ENCODE results near the gene EDA. TPM values are rescaled to one million over a fixed set of nuclear protein-coding genes. Genes with fewer than 3 reads are reported as not detected.
A peak's percentile ranks its signal among the peaks of the same experiment; 100 is the strongest.

Gene EDA
- 0.67 and 0.98 TPM in 2 replicates for total RNA-seq (2022)
- percentile 35 among the genes with signal in this experiment for Bru-seq, nascent RNA
- BruChase-seq, experiment 1, labeled RNA remaining after a 2-hour chase: percentile 43 among the genes with signal in this experiment
- percentile 35 among the genes with signal in this experiment for BruChase-seq, experiment 2, labeled RNA remaining after a 6-hour chase
- long read RNA-seq: 0 reads

- no peaks in the 10 kb centered on the region for H3K4me1 ChIP-seq
- no peaks in the 10 kb centered on the region for H3K36me3 ChIP-seq (ENCODE audit: control insufficient read depth, insufficient read depth, low read length)
- no peak for TF ChIP-seq CTCF (IDR thresholded peaks at IDR 0.05; ENCODE audit: insufficient read depth in 1 of 2, low read depth in 1 of 2, low read length in 1 of 2, severe bottlenecking in 1 of 2, unreplicated experiment in 1 of 2)
- H3K27me3 Mint-ChIP-seq (ENCODE audit: insufficient read depth, unreplicated experiment): no peaks in the 10 kb centered on the region
- no peaks in the 10 kb centered on the region for H3K9me3 Mint-ChIP-seq (ENCODE audit: unreplicated experiment)
- H3K9me3 ChIP-seq: no peaks in the 10 kb centered on the region
- POLR2A ChIA-PET: interaction anchor here (0.6 to 0.7 kb wide), 2 partner anchors 509 to 787 kb away, joined by 3 to 7 read pairs; partner anchors contain the start of gene EFNB1
- CTCF ChIA-PET: interaction anchor here (0.6 to 0.8 kb wide), 3 partner anchors 12 to 472 kb away, joined by 3 to 4 read pairs (median 3); no protein-coding TSS in a partner anchor
- H3K36me3 Mint-ChIP-seq (ENCODE audit: insufficient read depth, unreplicated experiment): no peaks in the 10 kb centered on the region
- intact Hi-C loops (cut with micrococcal nuclease; ENCODE audit: unreplicated experiment): no loop called here
- no peaks in the 10 kb centered on the region for H3K4me1 Mint-ChIP-seq (ENCODE audit: low read depth, unreplicated experiment)
- BruUV-seq (replicated peaks): no TSS peak
- DNase-seq: peak; percentile 84 to 89
- H3K4me3 Mint-ChIP-seq (ENCODE audit: unreplicated experiment): peak within 1 kb of the TSS; percentile 76
- peak within 1 kb of the TSS; percentile 55 for H3K4me3 ChIP-seq (ENCODE audit: low read depth, low read length)
- H3K27ac Mint-ChIP-seq (ENCODE audit: unreplicated experiment): no peak within 1 kb of the TSS
- H3K27me3 ChIP-seq (replicated peaks; ENCODE audit: control insufficient read depth, insufficient read depth, low read length): no peaks in the 10 kb centered on the region
Observed at GRCh38 chrX:69615779-69616456, at the start of gene EDA. Gene EDA, plus strand, starts transcription at chrX:69616113.

- H3K9me3 ChIP-seq: no peaks in the 10 kb centered on the region
- no peak overlapping the region for H3K27ac Mint-ChIP-seq (ENCODE audit: unreplicated experiment)
- H3K4me3 Mint-ChIP-seq (ENCODE audit: unreplicated experiment): no peak overlapping the region
- DNase-seq: no peak
- ChIA-PET POLR2A (no interaction called here), CTCF (no interaction called here)
- intact Hi-C loops (cut with micrococcal nuclease; ENCODE audit: unreplicated experiment): no loop called here
- no TSS peak for BruUV-seq (replicated peaks)
- H3K27me3 Mint-ChIP-seq (ENCODE audit: insufficient read depth, unreplicated experiment): peaks cover 3% of the 10 kb centered on the region
- H3K4me1 ChIP-seq: no peaks in the 10 kb centered on the region
- H3K27me3 ChIP-seq (replicated peaks; ENCODE audit: control insufficient read depth, insufficient read depth, low read length): no peaks in the 10 kb centered on the region
- no peak for TF ChIP-seq CTCF (IDR thresholded peaks at IDR 0.05; ENCODE audit: insufficient read depth in 1 of 2, low read depth in 1 of 2, low read length in 1 of 2, severe bottlenecking in 1 of 2, unreplicated experiment in 1 of 2)
- H3K4me3 ChIP-seq (ENCODE audit: low read depth, low read length): no peak overlapping the region
- peaks cover 14% of the 10 kb centered on the region for H3K9me3 Mint-ChIP-seq (ENCODE audit: unreplicated experiment)
- no peaks in the 10 kb centered on the region for H3K36me3 Mint-ChIP-seq (ENCODE audit: insufficient read depth, unreplicated experiment)
- no peaks in the 10 kb centered on the region for H3K4me1 Mint-ChIP-seq (ENCODE audit: low read depth, unreplicated experiment)
- no peaks in the 10 kb centered on the region for H3K36me3 ChIP-seq (ENCODE audit: control insufficient read depth, insufficient read depth, low read length)
Observed at GRCh38 chrX:69568828-69569227, 47.1 kb upstream of the EDA start.

GRCh38 chrX:69597399-69597798 lies 18.5 kb upstream of the EDA start:
- CTCF ChIA-PET: no interaction called here
- no peaks in the 10 kb centered on the region for H3K27me3 Mint-ChIP-seq (ENCODE audit: insufficient read depth, unreplicated experiment)
- no peaks in the 10 kb centered on the region for H3K36me3 ChIP-seq (ENCODE audit: control insufficient read depth, insufficient read depth, low read length)

More at GRCh38 chrX:69597399-69597798, 18.5 kb upstream of the EDA start:
- no peaks in the 10 kb centered on the region for H3K27me3 ChIP-seq (replicated peaks; ENCODE audit: control insufficient read depth, insufficient read depth, low read length)
- intact Hi-C loops (cut with micrococcal nuclease; ENCODE audit: unreplicated experiment): no loop called here
- H3K4me3 ChIP-seq (ENCODE audit: low read depth, low read length): no peak overlapping the region
- H3K36me3 Mint-ChIP-seq (ENCODE audit: insufficient read depth, unreplicated experiment): no peaks in the 10 kb centered on the region
- BruUV-seq (replicated peaks): no TSS peak
- POLR2A ChIA-PET: no interaction called here
- no peak for TF ChIP-seq CTCF (IDR thresholded peaks at IDR 0.05; ENCODE audit: insufficient read depth in 1 of 2, low read depth in 1 of 2, low read length in 1 of 2, severe bottlenecking in 1 of 2, unreplicated experiment in 1 of 2)
- H3K27ac Mint-ChIP-seq (ENCODE audit: unreplicated experiment): no peak overlapping the region
- DNase-seq: no peak
- H3K4me1 Mint-ChIP-seq (ENCODE audit: low read depth, unreplicated experiment): no peaks in the 10 kb centered on the region
- no peaks in the 10 kb centered on the region for H3K9me3 ChIP-seq
- no peaks in the 10 kb centered on the region for H3K9me3 Mint-ChIP-seq (ENCODE audit: unreplicated experiment)
- no peak overlapping the region for H3K4me3 Mint-ChIP-seq (ENCODE audit: unreplicated experiment)
- H3K4me1 ChIP-seq: no peaks in the 10 kb centered on the region

Measured in Caco-2 (cell line).